Aorta (tissue), 5 donors: ENCODE data around the gene COX7B2. TPM values are rescaled to one million over a fixed set of nuclear protein-coding genes. Genes with fewer than 3 reads are reported as not detected.

Experiments
- ATAC-seq: fragments of 200-7000 bp; cut with Tn5 transposase; one replicate; pipeline ENCODE4 v1.9.1; 2022; ENCODE audit warnings: moderate library complexity; ENCODE audit not compliant: low FRiP score
- DNase-seq, 2 donors: peaks; one replicate each; pipeline ENCODE4 v3.0.0-alpha.2; 2020
- H3K27ac ChIP-seq, 2 donors: one replicate each; pipeline ENCODE4 v1.5.1; 2013; ENCODE audit warnings: low read length in 2 of 2, mild to moderate bottlenecking in 2 of 2, moderate library complexity in 2 of 2, control low read depth in 1 of 2, inconsistent platforms in 1 of 2, low read depth in 1 of 2
- H3K27me3 ChIP-seq, 2 donors: one replicate each; pipeline ENCODE4 v1.6.1; 2013; ENCODE audit warnings: control low read depth in 1 of 2, low read length in 1 of 2, mild to moderate bottlenecking in 1 of 2, moderate library complexity in 1 of 2; ENCODE audit not compliant: insufficient read depth in 2 of 2, control insufficient read depth in 1 of 2
- H3K36me3 ChIP-seq, 2 donors: one replicate each; pipeline ENCODE4 v1.6.1; 2013; ENCODE audit warnings: control low read depth in 1 of 2, low read length in 1 of 2, mild to moderate bottlenecking in 1 of 2; ENCODE audit not compliant: insufficient read depth in 2 of 2, control insufficient read depth in 1 of 2
- H3K4me1 ChIP-seq, 2 donors: one replicate each; pipeline ENCODE4 v1.6.1; 2013; ENCODE audit warnings: low read length in 2 of 2, control low read depth in 1 of 2, mild to moderate bottlenecking in 1 of 2, moderate library complexity in 1 of 2; ENCODE audit not compliant: insufficient read depth in 2 of 2, control insufficient read depth in 1 of 2
- H3K4me3 ChIP-seq, 2 donors: one replicate each; pipeline ENCODE4 v1.5.1; 2013; ENCODE audit warnings: low read length in 2 of 2, control low read depth in 1 of 2, mild to moderate bottlenecking in 1 of 2
- H3K9me3 ChIP-seq: one replicate; pipeline ENCODE4 v1.6.1; 2013; ENCODE audit warnings: mild to moderate bottlenecking, low read length; ENCODE audit not compliant: control insufficient read depth
- WGBS, 2 donors: extraction: QIAGEN DNeasy Blood & Tissue Kit; methylation state at CpG; one replicate each; pipeline ENCODE4 v1.1.7; 2013; 5-methylcytosine and 5-hydroxymethylcytosine counted together
- intact Hi-C, 2 donors: fragments of 100-400 bp; cut with DNase I; formaldehyde crosslinking; loops; one replicate each; pipeline versions ENCODE4 v1.14.2 to v1.15.0; 2022
- polyA plus RNA-seq, 2 donors: library from polyadenylated mRNA; stranded (reverse); fragments of 200-250 nt; gene quantifications; one replicate each; pipeline ENCODE4 v1.2.3, GENCODE V29; 2013
- total RNA-seq, 2 donors: library from RNA; stranded (reverse); fragmentation: NEBNext Ultra II Directional; extraction: Animal tissue kit (Norgen Biotek cat#: 25700); gene quantifications; one replicate each; pipeline ENCODE4 v1.2.1, GENCODE V29; 2021
- donor health status: healthy with polysubstance abuse.
- donor health status: Bipolar disorder and iron deficiency.
- donor health status: DM: no; HTN: no; CAD: no.
- donor health status: DM: no; HTN: no; CAD: no.
- donor health status: DM: yes; HTN: yes; CAD: no.

COX7B2 gene
- total and polyA plus RNA-seq, 4 donors = not detected

DNA sequence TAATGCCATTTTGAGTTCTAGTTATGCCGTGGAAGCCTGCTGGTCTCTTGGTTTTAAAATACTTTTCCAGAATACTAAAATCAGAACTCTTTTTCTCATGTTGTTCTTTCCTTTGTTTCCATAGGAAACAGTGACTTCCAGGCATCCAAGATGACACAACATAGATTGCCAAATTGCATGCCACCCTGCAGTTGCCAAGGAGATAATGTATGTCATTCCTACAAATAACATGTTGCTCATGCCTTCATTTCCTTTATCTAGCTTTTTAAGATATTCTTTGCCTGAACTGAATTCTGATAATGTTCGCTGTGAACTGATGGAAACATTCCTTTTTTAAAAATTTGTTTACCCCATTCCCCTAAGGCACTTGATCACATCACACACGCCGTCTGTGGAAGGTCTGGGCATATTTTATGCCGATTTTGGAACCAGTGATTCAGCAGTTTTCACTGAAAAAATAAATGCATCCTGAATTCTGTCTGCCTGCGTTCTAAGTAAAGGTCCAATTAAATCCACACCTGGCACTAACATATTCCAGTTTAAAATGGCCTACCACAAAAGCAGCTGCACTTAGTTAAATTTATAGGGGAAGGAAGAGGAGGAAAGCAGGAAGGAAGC, 38.0 kb upstream of the COX7B2 start:
- Histone ChIP-seq H3K4me1 (peaks cover 0 to 3% of the 10 kb centered on the region in 2 donors), H3K9me3 (no peaks in the 10 kb centered on the region), H3K27me3 (no peaks in the 10 kb centered on the region), H3K4me3 (no peak overlapping the region), H3K27ac (no peak overlapping the region), H3K36me3 (no peaks in the 10 kb centered on the region)
- WGBS, 2 donors = 10 to 12% methylated on average over 6 of the region's 6 CpGs
- intact Hi-C loops = no loop called here
- ATAC-seq (no peak), DNase-seq (no peak)

DNA sequence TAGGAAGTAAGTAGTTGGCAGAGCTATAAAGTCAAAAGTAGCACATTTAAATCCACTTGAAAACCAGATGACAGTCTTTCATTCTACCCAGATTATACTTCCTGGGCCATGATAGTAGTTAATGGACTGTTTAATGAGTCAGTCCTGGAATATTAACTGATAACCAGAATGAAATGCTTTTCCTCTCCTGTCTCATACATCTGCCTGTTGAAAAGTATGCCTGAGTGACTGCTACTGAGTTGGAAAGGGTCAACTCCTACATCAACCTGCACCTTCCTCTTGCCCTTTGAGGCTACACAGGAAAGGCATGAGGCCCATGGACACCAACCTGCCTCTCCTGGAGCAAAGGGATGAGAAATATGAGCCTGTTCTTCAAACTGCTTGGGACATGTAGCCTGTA, 36.0 kb upstream of the COX7B2 start:
- intact Hi-C loops = no loop called here
- H3K9me3 ChIP-seq = no peaks in the 10 kb centered on the region
- no peak overlapping the region for H3K27ac ChIP-seq
- no peaks in the 10 kb centered on the region for H3K36me3 ChIP-seq
- H3K27me3 ChIP-seq = no peaks in the 10 kb centered on the region
- peaks cover 0 to 3% of the 10 kb centered on the region in 2 donors for H3K4me1 ChIP-seq
- DNase-seq = no peak
- no peak overlapping the region for H3K4me3 ChIP-seq
- no peak for ATAC-seq

DNA sequence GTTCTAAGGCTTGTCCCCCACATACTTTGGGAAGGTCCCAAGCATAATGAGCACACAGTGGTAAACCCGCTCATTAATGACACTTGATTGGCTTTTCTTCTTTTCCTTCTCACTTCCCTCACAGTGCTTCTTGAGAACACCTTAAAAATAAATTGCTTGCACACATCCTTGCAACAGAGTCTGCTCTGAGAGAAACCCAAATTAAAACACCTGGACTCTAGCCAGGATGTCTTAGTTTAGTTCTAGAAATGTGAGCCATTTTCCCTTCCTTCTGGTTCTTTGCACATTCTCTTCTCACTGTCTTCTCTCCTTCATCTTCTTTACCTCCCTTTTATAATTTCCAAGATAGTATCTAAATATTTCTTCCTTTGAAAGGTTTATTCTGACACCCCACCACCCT, 35.3 kb upstream of the COX7B2 start:
- no peak overlapping the region for H3K4me3 ChIP-seq
- H3K4me1 ChIP-seq = peaks cover 0 to 3% of the 10 kb centered on the region in 2 donors
- DNase-seq (no peak), ATAC-seq (no peak)
- intact Hi-C loops = no loop called here
- no peaks in the 10 kb centered on the region for H3K27me3 ChIP-seq
- H3K36me3 ChIP-seq = no peaks in the 10 kb centered on the region
- no peaks in the 10 kb centered on the region for H3K9me3 ChIP-seq
- 93% methylated on average over 1 of the region's 1 CpG for WGBS, 2 donors
- H3K27ac ChIP-seq = no peak overlapping the region

DNA sequence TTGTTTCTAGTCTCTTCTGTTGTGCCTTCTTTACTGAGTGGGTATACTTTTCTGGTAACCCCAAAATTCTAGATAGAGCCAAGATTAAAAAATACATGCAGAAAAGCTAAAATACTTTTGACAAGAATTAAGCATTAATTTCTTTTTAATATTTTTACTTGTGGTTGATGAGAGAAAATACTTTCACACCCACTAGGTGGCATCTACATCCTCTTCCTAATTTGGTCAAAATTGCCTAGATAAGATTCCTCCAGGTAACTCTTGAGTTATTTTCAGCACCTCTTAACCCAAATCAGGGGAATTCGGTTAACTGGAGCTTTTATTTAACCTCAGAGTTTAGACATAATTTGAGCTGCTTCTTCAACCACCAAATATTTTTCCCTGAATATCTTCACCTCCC, 28.4 kb upstream of the COX7B2 start:
- Histone ChIP-seq H3K4me1 (no peaks in the 10 kb centered on the region), H3K27ac (no peak overlapping the region), H3K27me3 (no peaks in the 10 kb centered on the region), H3K4me3 (no peak overlapping the region), H3K9me3 (no peaks in the 10 kb centered on the region), H3K36me3 (no peaks in the 10 kb centered on the region)
- 51 to 56% methylated on average over 1 of the region's 1 CpG for WGBS, 2 donors
- DNase-seq = no peak
- intact Hi-C loops = loop anchor here (10.0 kb wide), 3 partner anchors 97 to 187 kb away; partner anchors contain the start of gene GABRB1 (in 1 of the 2)
- no peak for ATAC-seq

DNA sequence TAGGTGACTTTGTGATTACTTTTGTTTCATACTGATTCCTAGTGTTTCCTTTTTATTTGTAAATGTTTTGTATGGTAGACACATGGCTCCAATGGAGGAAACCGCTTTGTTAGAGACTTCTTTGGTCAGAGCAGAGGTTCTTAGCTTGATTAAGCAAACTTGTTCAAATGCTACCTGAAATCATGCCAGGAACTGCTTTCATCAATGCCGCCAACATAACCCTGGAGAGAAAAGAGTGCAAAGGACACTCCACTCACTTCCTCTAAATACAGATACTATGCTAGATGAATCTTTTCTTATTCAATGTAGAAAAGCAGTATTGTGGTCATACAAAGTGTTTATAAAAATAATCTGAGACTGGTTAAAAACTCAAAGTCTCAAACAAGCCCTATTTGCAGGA, 25.7 kb upstream of the COX7B2 start:
- WGBS, 2 donors = 76% methylated on average over 2 of the region's 2 CpGs
- Histone ChIP-seq H3K4me1 (no peaks in the 10 kb centered on the region), H3K36me3 (no peaks in the 10 kb centered on the region), H3K27ac (no peak overlapping the region), H3K4me3 (no peak overlapping the region), H3K9me3 (no peaks in the 10 kb centered on the region), H3K27me3 (no peaks in the 10 kb centered on the region)
- DNase-seq (no peak), ATAC-seq (no peak)
- intact Hi-C loops = loop anchor here (10.0 kb wide), 3 partner anchors 100 to 190 kb away; partner anchors contain the start of gene GABRB1 (in 1 of the 2)

DNA sequence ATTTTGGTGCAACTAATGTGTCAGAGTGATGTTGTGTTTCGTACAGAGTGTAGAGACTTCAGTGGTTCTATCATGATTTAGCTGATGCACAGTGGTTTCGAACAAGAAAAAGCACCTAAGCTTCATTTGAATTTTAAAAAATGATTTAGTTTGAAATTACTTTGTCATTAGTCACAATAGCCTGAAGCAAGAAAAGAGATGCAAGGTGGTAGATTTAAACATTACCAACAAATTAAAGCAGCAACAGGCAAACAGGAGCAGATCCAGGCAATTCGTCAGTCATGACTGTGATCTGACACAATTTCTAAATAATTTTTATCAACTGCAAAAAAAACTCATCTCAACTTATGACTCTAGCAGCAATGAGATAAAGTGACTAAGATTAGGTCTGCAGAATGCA, 24.6 kb upstream of the COX7B2 start:
- Histone ChIP-seq H3K4me1 (no peaks in the 10 kb centered on the region), H3K4me3 (no peak overlapping the region), H3K9me3 (no peaks in the 10 kb centered on the region), H3K27me3 (no peaks in the 10 kb centered on the region), H3K36me3 (no peaks in the 10 kb centered on the region), H3K27ac (peak overlapping the region in 1 of 2 donors; percentile 14)
- intact Hi-C loops = loop anchor here (10.0 kb wide), 3 partner anchors 101 to 191 kb away; partner anchors contain the start of gene GABRB1 (in 1 of the 2)
- DNase-seq (no peak), ATAC-seq (no peak)
- WGBS, 2 donors = 71 to 75% methylated on average over 3 of the region's 3 CpGs

DNA sequence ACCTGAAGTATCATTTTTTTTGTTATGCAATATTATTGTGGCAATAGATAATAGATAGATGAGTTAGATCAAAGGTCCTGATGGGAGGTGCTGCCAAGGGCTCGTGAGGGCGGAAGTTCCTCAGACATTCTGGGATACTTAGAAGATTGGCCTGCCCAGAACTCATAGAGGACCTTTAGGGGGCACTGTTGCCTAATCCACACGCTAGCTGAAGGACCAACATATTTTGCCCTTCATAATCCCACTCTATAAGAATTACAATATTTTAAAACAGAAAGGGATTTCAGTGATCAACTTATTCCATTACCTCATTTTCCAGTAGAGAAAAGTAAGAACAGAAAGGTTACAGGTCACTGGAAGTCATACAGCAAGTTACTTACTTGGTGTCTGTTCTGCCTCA, 22.9 kb upstream of the COX7B2 start:
- Histone ChIP-seq H3K27me3 (no peaks in the 10 kb centered on the region), H3K4me1 (no peaks in the 10 kb centered on the region), H3K4me3 (no peak overlapping the region), H3K9me3 (no peaks in the 10 kb centered on the region), H3K27ac (no peak overlapping the region), H3K36me3 (no peaks in the 10 kb centered on the region)
- WGBS, 2 donors = 14 to 17% methylated on average over 3 of the region's 3 CpGs
- ATAC-seq (peak; percentile 46), DNase-seq (peak in 1 of 2 donors; percentile 38)
- intact Hi-C loops = loop anchor here (10.0 kb wide), 3 partner anchors 103 to 193 kb away; partner anchors contain the start of gene GABRB1 (in 1 of the 2)

DNA sequence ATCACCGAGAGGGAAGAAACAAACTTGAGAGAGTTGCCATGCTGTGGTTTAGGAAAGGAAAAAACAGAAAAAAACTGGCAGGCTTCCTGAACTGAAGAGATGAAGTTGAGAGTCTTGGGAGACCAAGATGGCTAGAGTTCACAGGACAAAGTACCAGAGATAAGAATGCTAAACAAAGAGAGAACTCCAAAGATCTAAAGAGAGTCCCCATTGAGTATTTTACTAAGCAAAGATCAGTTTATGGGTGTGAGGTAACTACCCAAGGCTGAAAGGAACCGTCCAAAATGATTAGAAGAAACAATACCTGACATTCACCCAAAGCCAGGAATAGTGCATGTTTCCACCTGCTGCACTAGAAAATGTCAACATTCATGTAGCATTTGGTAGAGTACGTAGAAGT, 21.8 kb upstream of the COX7B2 start:
- no peaks in the 10 kb centered on the region for H3K9me3 ChIP-seq
- H3K4me1 ChIP-seq = no peaks in the 10 kb centered on the region
- H3K27me3 ChIP-seq = no peaks in the 10 kb centered on the region
- H3K36me3 ChIP-seq = no peaks in the 10 kb centered on the region
- no peak for DNase-seq
- no peak overlapping the region for H3K27ac ChIP-seq
- H3K4me3 ChIP-seq = no peak overlapping the region
- intact Hi-C loops = loop anchor here (10.0 kb wide), 3 partner anchors 104 to 194 kb away; partner anchors contain the start of gene GABRB1 (in 1 of the 2)
- WGBS, 2 donors = 75 to 76% methylated on average over 3 of the region's 3 CpGs
- ATAC-seq = no peak

DNA sequence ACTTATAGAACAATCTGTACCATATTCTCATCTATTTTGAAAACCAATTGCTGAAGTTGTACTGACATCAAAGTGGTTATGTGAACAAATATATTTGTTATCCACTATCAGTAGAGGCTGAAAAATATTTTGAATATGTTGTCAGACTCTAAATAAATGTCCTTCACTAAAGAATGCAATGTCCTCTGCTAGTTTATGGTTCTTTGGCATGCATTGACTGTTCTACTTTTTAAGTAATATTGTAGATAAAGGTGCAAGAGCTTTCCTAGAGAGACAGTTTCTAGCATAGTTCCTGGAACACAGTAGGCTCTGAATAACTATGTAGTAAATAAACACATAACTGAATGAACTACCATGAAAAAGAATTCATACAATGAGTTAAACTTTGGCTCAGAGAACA, 18.2 kb upstream of the COX7B2 start:
- no peaks in the 10 kb centered on the region for H3K4me1 ChIP-seq
- H3K9me3 ChIP-seq = no peaks in the 10 kb centered on the region
- H3K27ac ChIP-seq = no peak overlapping the region
- intact Hi-C loops = no loop called here
- no peaks in the 10 kb centered on the region for H3K27me3 ChIP-seq
- H3K36me3 ChIP-seq = no peaks in the 10 kb centered on the region
- DNase-seq (no peak), ATAC-seq (no peak)
- H3K4me3 ChIP-seq = no peak overlapping the region
